SK-N-SH treated with all-trans-retinoic acid at 6 μM for 48 hours (cell line): ENCODE results near the gene ESPL1.

Experiments used
- ESRRG ChIP-seq: fragments of 250-450 bp; sonication (Bioruptor Pico); IDR thresholded peaks from 2 replicates; pipeline ENCODE4 v1.6.1; 2021; ENCODE audit warnings: mild to moderate bottlenecking
- GLIS3 ChIP-seq: fragments of 250-450 bp; sonication (Bioruptor Pico); IDR thresholded peaks from 2 replicates; pipeline ENCODE4 v1.5.0; 2020; ENCODE audit warnings: mild to moderate bottlenecking, moderate library complexity
- OSR1 ChIP-seq: fragments of 250-450 bp; sonication (Bioruptor Pico); IDR thresholded peaks from 2 replicates; pipeline ENCODE4 v1.8.0; 2022; ENCODE audit warnings: moderate library complexity, mild to moderate bottlenecking, inconsistent platforms
- PPARA ChIP-seq: fragments of 250-450 bp; sonication (Bioruptor Pico); IDR thresholded peaks from 2 replicates; pipeline ENCODE4 v1.5.0; 2020; ENCODE audit warnings: mild to moderate bottlenecking, borderline replicate concordance
- ZFP3 ChIP-seq: fragments of 250-450 bp; sonication (Bioruptor Pico); IDR thresholded peaks from 2 replicates; pipeline ENCODE4 v1.5.0; 2020; ENCODE audit warnings: mild to moderate bottlenecking, moderate library complexity
- ZNF70 ChIP-seq: fragments of 450-650 bp; formaldehyde crosslinking; IDR thresholded peaks from 2 replicates; pipeline ENCODE4 v1.5.0; 2020; ENCODE audit warnings: mild to moderate bottlenecking, moderate library complexity
- TF ChIP-seq, protein P1 (sequence below): fragments of 250-450 bp; sonication (Bioruptor Pico); IDR thresholded peaks from 2 replicates; pipeline ENCODE4 v1.5.1; 2021; ENCODE audit warnings: mild to moderate bottlenecking, moderate library complexity
- TF ChIP-seq, protein P2 (sequence below): fragments of 250-450 bp; sonication (Bioruptor Pico); IDR thresholded peaks from 2 replicates; pipeline ENCODE4 v1.8.0; 2021; ENCODE audit warnings: low read depth, mild to moderate bottlenecking, moderate library complexity, borderline replicate concordance

DNA sequence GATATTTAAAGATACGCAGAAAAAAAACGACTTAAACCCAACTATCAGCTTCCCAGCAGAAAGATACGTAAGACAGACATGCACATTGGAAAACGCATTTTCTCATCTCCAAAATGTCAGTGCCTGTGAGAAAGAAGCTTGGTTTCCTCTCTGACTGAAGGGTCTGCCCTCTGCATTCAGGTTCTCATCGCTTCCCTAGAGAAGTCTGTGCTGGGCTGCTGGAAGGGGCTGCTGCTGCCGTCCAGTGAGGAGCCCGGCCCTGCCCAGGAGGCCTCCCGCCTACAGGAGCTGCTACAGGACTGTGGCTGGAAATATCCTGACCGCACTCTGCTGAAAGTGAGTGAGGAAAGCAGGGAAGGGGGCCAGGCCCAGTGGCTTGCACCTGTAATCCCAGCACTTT lies 22.6 kb downstream of the ESPL1 start:
- TF ChIP-seq ZFP3 (CRISPR knock-in tag) (no peak), ESRRG (CRISPR knock-in tag) (no peak), ZNF70 (CRISPR knock-in tag) (no peak), GLIS3 (no peak), OSR1 (CRISPR knock-in tag) (no peak), PPARA (CRISPR knock-in tag) (no peak)
- TF ChIP-seq, protein P1, sequence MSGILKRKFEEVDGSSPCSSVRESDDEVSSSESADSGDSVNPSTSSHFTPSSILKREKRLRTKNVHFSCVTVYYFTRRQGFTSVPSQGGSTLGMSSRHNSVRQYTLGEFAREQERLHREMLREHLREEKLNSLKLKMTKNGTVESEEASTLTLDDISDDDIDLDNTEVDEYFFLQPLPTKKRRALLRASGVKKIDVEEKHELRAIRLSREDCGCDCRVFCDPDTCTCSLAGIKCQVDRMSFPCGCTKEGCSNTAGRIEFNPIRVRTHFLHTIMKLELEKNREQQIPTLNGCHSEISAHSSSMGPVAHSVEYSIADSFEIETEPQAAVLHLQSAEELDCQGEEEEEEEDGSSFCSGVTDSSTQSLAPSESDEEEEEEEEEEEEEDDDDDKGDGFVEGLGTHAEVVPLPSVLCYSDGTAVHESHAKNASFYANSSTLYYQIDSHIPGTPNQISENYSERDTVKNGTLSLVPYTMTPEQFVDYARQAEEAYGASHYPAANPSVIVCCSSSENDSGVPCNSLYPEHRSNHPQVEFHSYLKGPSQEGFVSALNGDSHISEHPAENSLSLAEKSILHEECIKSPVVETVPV (CRISPR knock-in tag): no peak
- TF ChIP-seq, protein P2, sequence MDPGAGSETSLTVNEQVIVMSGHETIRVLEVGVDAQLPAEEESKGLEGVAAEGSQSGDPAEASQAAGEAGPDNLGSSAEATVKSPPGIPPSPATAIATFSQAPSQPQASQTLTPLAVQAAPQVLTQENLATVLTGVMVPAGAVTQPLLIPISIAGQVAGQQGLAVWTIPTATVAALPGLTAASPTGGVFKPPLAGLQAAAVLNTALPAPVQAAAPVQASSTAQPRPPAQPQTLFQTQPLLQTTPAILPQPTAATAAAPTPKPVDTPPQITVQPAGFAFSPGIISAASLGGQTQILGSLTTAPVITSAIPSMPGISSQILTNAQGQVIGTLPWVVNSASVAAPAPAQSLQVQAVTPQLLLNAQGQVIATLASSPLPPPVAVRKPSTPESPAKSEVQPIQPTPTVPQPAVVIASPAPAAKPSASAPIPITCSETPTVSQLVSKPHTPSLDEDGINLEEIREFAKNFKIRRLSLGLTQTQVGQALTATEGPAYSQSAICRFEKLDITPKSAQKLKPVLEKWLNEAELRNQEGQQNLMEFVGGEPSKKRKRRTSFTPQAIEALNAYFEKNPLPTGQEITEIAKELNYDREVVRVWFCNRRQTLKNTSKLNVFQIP (CRISPR knock-in tag): no peak
